GM19372 (cell line): ENCODE data around the gene SHISA2.

Experiments
- ATAC-seq: cut with Tn5 transposase; IDR thresholded peaks from one replicate; pipeline ENCODE4 v1.9.1; 2021; ENCODE audit warnings: mild to moderate bottlenecking, low read depth, moderate library complexity; ENCODE audit not compliant: unreplicated experiment

Gene SHISA2

GRCh38 chr13:26019881-26020870 lies 31.6 kb downstream of the SHISA2 start:
- ATAC-seq = no peak

GRCh38 chr13:26019251-26019650 lies 32.6 kb downstream of the SHISA2 start:
- ATAC-seq = no peak

- ATAC-seq = no peak
These were observed 33.7 kb downstream of the SHISA2 start for GRCh38 chr13:26017932-26018665.

- no peak for ATAC-seq
These were observed 34.5 kb downstream of the SHISA2 start for GRCh38 chr13:26017196-26017921.

GRCh38 chr13:26016189-26016588 lies 35.6 kb downstream of the SHISA2 start:
- ATAC-seq = no peak

GRCh38 chr13:26015271-26016125 lies 36.3 kb downstream of the SHISA2 start:
- no peak for ATAC-seq

- ATAC-seq = no peak
These were observed 38.8 kb downstream of the SHISA2 start for GRCh38 chr13:26012995-26013394.

GRCh38 chr13:26011996-26012821 lies 39.6 kb downstream of the SHISA2 start:
- no peak for ATAC-seq

GRCh38 chr13:26011208-26011573 lies 40.6 kb downstream of the SHISA2 start:
- ATAC-seq = no peak

- no peak for ATAC-seq
These were observed 41.2 kb downstream of the SHISA2 start for GRCh38 chr13:26010487-26011207.

- no peak for ATAC-seq
These were observed 44.3 kb downstream of the SHISA2 start for GRCh38 chr13:26007261-26008125.
